Kidney (tissue), 14 donors: Measurements from ENCODE around the gene MTREX. TPM values are rescaled to one million over a fixed set of nuclear protein-coding genes. Genes with fewer than 3 reads are reported as not detected.
A peak's percentile ranks its signal among the peaks of the same experiment; 100 is the strongest.

Source experiments
- DNase-seq, 5 donors: peaks; one replicate each; pipeline ENCODE4 v3.0.0-alpha.2; 2013 to 2020
- FAIRE-seq: peaks from 2 replicates; lab custom pipeline; 2012; peaks lifted over from hg19 to GRCh38; lab: Jason Lieb, UNC
- H3K27ac ChIP-seq, 2 donors: one replicate each; pipeline ENCODE4 v1.7.0; 2013; ENCODE audit warnings: low read depth in 2 of 2, low read length in 2 of 2, inconsistent platforms in 1 of 2
- H3K27me3 ChIP-seq: one replicate; pipeline ENCODE4 v1.7.1; 2013; ENCODE audit warnings: low read length, inconsistent platforms; ENCODE audit not compliant: control insufficient read depth, insufficient read depth
- H3K36me3 ChIP-seq, 3 donors: one replicate each; pipeline versions ENCODE4 v1.7.0 to v1.7.1; 2013; ENCODE audit warnings: low read length in 3 of 3, control low read depth in 1 of 3, inconsistent platforms in 1 of 3; ENCODE audit not compliant: insufficient read depth in 3 of 3, control insufficient read depth in 2 of 3
- H3K4me1 ChIP-seq, 3 donors: one replicate each; pipeline versions ENCODE4 v1.7.0 to v1.7.1; 2013; ENCODE audit warnings: low read length in 3 of 3, inconsistent platforms in 1 of 3, low read depth in 1 of 3; ENCODE audit not compliant: control insufficient read depth in 2 of 3, insufficient read depth in 2 of 3
- H3K4me3 ChIP-seq, 3 donors: one replicate each; pipeline versions ENCODE4 v1.7.0 to v1.8.1; 2013; ENCODE audit warnings: low read length in 3 of 3, control low read depth in 1 of 3, inconsistent platforms in 1 of 3
- H3K9ac ChIP-seq, 3 donors: one replicate each; pipeline versions ENCODE4 v1.7.0 to v1.7.1; 2013; ENCODE audit warnings: low read length in 3 of 3, control low read depth in 1 of 3, inconsistent platforms in 1 of 3
- H3K9me3 ChIP-seq, 3 donors: one replicate each; pipeline versions ENCODE4 v1.7.0 to v1.7.1; 2013; ENCODE audit warnings: low read length in 3 of 3, control low read depth in 1 of 3, inconsistent platforms in 1 of 3; ENCODE audit not compliant: control insufficient read depth in 2 of 3, insufficient read depth in 1 of 3
- CTCF ChIP-seq: IDR thresholded peaks from 3 replicates; pipeline ENCODE4 v1.5.1; 2012; ENCODE audit warnings: mild to moderate bottlenecking, moderate library complexity, borderline replicate concordance; ENCODE audit not compliant: insufficient read depth; ENCODE audit errors: extremely low read depth
- intact Hi-C: fragments of 100-400 bp; cut with DNase I; formaldehyde crosslinking; loops from one replicate; pipeline ENCODE4 v1.11.1; 2022
- polyA plus RNA-seq: library from polyadenylated mRNA; stranded (reverse); fragments of 350-450 nt; fragmentation: Illumina TruSeq; extraction: RNeasy Lipid Tissue Mini Kit (QIAGEN cat#74804); gene quantifications from one replicate; pipeline ENCODE4 v1.2.3, GENCODE V29; 2014; ENCODE audit warnings: low read depth, low replicate concordance; ENCODE audit not compliant: insufficient read depth
- total RNA-seq: library from RNA; stranded (reverse); fragmentation: NEBNext Ultra II Directional; extraction: Animal tissue kit (Norgen Biotek cat#: 25700); gene quantifications from one replicate; pipeline ENCODE4 v1.2.1, GENCODE V29; 2021
- donor health status: control.
- donor health status: control.
- donor health status: control.
- donor health status: control.
- donor health status: control.
- donor health status: DM: yes; HTN: yes; CAD: no.
- donor health status: Normal renal cell carcinoma (clear cell type).

The MTREX gene
- total and polyA plus RNA-seq, 2 donors from 2014 or later, result 19.3 to 69.7 TPM

GRCh38 chr5:55324815-55325418 lies 17.1 kb downstream of the MTREX start:
- TF ChIP-seq CTCF, result peak; percentile 62
- Histone ChIP-seq H3K9ac (no peak overlapping the region), H3K4me1 (no peaks in the 10 kb centered on the region), H3K9me3 (no peaks in the 10 kb centered on the region), H3K27me3 (no peaks in the 10 kb centered on the region), H3K27ac (no peak overlapping the region), H3K4me3 (no peak overlapping the region), H3K36me3 (peaks cover 0 to 2% (median 0%) of the 10 kb centered on the region in 3 donors)
- DNase-seq (peak in 2 of 5 donors; percentile 30 to 67), FAIRE-seq (peak; percentile 95)
- intact Hi-C loops, result loop anchor here (10.0 kb wide), 1 partner anchor 370 kb away; no protein-coding TSS in a partner anchor

- FAIRE-seq, result no peak
- Histone ChIP-seq H3K9me3 (no peaks in the 10 kb centered on the region), H3K4me1 (no peaks in the 10 kb centered on the region), H3K27me3 (no peaks in the 10 kb centered on the region), H3K4me3 (no peak overlapping the region), H3K36me3 (peaks cover 0 to 2% (median 0%) of the 10 kb centered on the region in 3 donors), H3K27ac (no peak overlapping the region), H3K9ac (no peak overlapping the region)
- intact Hi-C loops, result loop anchor here (10.0 kb wide), 1 partner anchor 369 kb away; no protein-coding TSS in a partner anchor
- DNase-seq, result no peak
- no peak for TF ChIP-seq CTCF
Measured at GRCh38 chr5:55325621-55326020, 17.8 kb downstream of the MTREX start.

GRCh38 chr5:55327281-55327680 lies 19.5 kb downstream of the MTREX start:
- H3K9me3 ChIP-seq, result no peaks in the 10 kb centered on the region
- no peaks in the 10 kb centered on the region for H3K4me1 ChIP-seq
- H3K9ac ChIP-seq, result no peak overlapping the region
- no peak for TF ChIP-seq CTCF
- H3K27me3 ChIP-seq, result no peaks in the 10 kb centered on the region
- H3K36me3 ChIP-seq, result peaks cover 0 to 2% (median 0%) of the 10 kb centered on the region in 3 donors
- no peak overlapping the region for H3K27ac ChIP-seq
- FAIRE-seq (no peak), DNase-seq (no peak)
- intact Hi-C loops, result loop anchor here (10.0 kb wide), 1 partner anchor 368 kb away; no protein-coding TSS in a partner anchor
- no peak overlapping the region for H3K4me3 ChIP-seq
